Stimulated activated CD8-positive, alpha-beta memory T cell treated with anti-CD3 and anti-CD28 coated beads, Interleukin-4, amount 100 ng/mL, for 4 hours (primary cell): ENCODE measurements around the gene UIMC1.

ENCODE experiments used
- DNase-seq, 2 donors: peaks; one replicate each; pipeline ENCODE4 v3.0.0-alpha.2; 2020; ENCODE audit warnings: low read depth in 2 of 2, low spot score in 1 of 2

UIMC1 gene

DNA sequence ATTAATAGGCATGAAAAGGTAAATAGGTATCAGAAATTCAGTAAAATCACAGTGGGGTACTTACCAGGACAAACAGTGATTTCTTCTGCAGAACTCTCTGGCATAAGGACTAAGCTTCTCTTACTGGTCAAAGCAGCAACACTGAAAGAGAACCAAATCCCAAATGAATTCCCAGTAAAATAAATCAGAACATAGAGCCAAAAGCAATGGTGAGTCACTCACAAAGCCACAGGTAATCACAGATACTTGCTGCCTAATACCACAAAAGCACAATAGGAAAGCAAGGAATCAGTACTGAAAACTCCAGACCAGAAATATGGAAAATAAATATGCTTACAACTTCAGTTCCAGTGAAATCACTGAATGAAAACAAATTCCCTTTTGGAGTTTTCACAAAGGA lies 50.7 kb downstream of the UIMC1 start:
- no peak for DNase-seq

DNA sequence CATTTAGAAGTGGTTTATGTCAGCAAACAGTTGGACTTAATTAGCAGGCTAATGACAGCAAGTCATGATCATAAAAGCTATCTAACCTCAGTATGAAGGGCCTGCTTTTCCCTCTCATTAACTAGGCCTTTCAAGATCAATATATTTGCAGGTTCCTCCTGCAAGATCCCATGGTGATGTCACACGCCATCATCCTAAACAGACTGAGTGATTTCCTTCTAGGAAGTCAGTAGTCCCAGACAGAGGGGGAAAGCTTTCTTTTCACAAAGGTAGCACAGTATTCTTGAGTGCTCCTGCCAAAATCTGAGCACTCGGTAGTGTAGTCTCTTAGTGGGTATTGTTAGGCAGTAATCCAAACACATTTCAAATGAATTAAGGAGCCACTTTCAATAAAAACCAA lies 52.5 kb downstream of the UIMC1 start:
- DNase-seq = no peak

- no peak for DNase-seq
Observed at GRCh38 chr5:176952531-176953193, 53.9 kb downstream of the UIMC1 start.

- no peak for DNase-seq
Observed at GRCh38 chr5:176948458-176948857, 58.1 kb downstream of the UIMC1 start.

- DNase-seq = no peak
Observed at GRCh38 chr5:176947847-176948246, 58.7 kb downstream of the UIMC1 start.

DNA sequence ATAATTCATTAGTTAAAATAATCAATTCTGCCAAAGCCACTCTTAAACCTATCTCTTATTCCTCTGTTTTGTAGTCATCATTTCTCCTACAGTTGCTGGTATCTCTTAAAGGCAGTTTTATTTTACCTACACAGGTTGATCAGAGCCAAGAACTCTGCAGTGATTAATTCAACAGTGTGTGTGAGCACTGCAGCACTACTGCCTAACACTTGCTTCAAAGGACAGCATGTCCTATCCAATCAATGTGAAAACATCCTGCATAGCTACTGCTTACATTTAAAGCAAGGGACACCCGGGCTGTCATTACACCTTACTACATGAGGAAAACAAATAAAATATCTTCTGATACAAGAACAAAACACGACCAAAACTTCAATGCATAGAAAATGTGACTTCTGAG lies 62.3 kb downstream of the UIMC1 start:
- no peak for DNase-seq

DNA sequence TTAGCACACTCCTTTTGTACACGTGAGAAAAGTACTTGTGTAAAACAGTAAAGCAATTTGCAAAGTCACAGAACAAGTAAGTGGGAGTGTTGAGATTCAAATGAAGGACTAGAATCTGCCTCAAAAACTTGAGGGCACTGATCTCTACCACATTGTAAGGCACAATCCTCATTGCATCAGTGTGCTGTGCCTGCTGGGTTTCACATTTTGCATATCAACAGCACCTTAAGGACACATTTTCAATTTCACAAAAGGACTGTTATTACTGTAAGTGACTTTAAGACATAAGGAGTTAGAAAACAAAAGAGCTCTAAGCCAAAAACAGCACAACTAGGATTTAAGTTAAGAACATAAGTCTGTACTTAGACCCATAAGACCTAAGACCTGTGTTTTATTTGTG lies 62.8 kb downstream of the UIMC1 start:
- no peak for DNase-seq

DNA sequence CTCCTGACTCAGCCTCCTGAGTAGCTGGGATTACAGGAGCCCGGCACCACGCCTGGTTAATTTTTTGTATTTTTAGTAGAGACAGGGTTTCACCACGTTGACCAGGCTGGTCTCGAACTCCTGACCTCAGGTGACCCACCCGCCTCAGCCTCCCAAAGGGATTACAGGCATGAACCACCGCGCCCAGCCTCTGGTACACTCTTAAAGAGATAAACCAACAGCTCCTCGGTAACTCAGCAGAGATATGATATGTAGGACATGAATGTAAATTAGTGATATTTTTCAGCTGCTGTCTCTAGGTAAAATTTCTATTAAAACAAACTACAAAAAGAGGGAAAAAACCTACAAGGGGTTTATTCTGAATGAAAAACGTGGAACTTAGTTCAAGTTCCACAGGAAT lies 64.6 kb downstream of the UIMC1 start:
- no peak for DNase-seq

- DNase-seq = no peak
Observed at GRCh38 chr5:176938472-176938871, 68.1 kb downstream of the UIMC1 start.

GRCh38 chr5:176935017-176935416 lies 71.6 kb downstream of the UIMC1 start:
- no peak for DNase-seq

GRCh38 chr5:176934309-176934930 lies 72.2 kb downstream of the UIMC1 start:
- no peak for DNase-seq

GRCh38 chr5:176929654-176930053 lies 76.9 kb downstream of the UIMC1 start:
- no peak for DNase-seq

GRCh38 chr5:176927562-176927961 lies 79.0 kb downstream of the UIMC1 start:
- no peak for DNase-seq

DNA sequence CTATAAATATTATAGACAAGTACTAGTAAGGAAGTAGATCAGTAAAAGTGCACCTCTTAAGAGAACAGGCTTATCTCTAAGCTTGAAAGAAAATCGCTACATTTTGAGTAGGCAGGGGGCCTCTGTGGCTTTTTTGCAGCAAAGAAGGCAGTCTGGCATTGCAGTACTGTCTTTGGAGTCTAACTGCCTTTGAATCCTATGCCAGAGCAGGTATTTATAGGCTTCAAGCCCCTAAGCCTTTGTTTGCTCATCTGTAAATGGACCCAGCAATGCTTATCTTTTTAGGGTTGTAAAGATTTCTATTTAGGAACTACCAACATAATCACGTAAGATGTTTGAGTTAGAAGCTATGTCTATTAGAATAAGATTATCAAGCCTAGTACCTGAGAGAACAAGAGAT lies 83.8 kb downstream of the UIMC1 start:
- DNase-seq = no peak

DNA sequence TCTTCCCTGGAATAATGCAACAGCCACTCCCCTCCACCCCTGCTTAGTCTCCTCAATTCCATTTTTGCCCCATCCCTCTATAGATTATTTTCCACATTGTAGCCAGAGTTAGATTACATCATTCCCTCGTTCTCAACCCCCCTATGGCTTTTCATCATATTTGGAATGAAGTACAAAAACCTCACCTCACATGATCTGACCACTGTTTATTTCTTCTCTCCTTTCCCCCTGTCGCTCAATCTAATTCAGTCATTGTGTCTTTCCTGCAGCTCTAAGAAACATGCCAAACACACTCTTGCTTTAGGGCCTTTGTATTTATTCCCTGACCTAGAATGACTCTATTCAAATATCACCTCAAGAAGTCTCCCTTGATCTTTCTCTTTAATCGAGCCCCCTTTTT lies 84.9 kb downstream of the UIMC1 start:
- DNase-seq = no peak

GRCh38 chr5:176918613-176919012 lies 88.0 kb downstream of the UIMC1 start:
- no peak for DNase-seq

GRCh38 chr5:176916337-176916736 lies 90.2 kb downstream of the UIMC1 start:
- DNase-seq = no peak

DNA sequence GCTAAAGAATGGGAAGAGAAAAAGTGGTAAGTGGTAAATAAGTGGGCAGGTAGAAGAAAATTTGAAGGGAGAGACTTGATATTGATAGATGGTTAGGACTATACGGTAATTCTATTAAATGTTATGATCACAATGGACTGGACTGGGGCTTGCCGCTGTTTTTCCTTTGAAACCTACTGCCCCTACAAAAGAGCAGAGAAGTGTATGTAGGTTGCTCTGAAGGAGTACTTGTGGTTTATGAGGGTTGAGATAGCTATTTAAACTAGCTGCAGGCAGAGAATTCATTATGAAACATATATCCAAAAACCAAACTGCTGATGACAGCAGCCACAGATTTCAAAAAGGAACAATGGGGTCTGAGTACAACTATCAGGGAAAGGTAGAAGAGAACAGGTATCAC lies 90.7 kb downstream of the UIMC1 start:
- DNase-seq = no peak

- no peak for DNase-seq
Observed at GRCh38 chr5:176912115-176912514, 94.5 kb downstream of the UIMC1 start.

- no peak for DNase-seq
Observed at GRCh38 chr5:176908675-176909368, 97.8 kb downstream of the UIMC1 start.

DNA sequence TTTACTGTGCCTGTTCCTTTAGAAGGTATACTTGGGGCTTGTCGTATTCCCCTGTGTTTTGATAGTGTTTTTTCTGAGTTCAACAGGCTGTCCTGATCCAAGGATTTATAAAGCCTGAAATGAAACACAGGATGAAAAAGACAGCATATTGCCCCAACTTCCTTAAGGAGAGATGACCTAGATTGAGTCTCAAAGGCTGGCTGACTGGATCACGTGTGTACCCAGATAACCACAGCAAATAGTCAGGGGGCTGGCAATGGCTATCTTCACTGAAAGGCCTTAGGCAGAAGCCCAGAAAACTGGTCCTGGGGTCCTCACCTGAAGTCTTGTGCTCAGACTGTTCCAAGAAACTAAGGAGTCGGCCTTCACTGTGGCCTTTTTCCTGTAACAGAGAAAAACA lies 99.8 kb downstream of the UIMC1 start:
- DNase-seq = no peak

DNA sequence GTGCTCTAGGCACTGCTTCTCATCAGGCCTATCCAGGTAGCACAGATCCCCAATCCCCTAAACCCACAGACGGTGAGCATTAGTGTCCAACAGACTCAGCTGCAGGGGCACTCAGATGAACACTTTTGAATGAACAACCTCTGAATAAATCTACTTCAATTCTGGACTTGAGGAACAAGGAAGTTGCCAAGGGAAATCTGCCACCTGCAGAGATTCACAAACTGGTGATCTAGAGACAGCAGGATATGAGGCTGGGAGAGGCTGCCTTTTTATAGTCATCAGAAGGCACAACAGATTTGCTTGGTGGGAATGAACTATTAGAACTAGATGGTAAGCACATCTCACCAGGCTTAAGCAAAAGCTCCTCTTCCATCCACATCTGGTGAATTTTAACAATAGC lies 100.5 kb downstream of the UIMC1 start:
- no peak for DNase-seq

GRCh38 chr5:176904276-176904675 lies 102.3 kb downstream of the UIMC1 start:
- no peak for DNase-seq
